Smooth muscle cell (in vitro differentiated cells): ENCODE measurements around the gene FAM227B. TPM values are rescaled to one million over a fixed set of nuclear protein-coding genes. Genes with fewer than 3 reads are reported as not detected.

Source experiments
- DNase-seq: peaks from one replicate; lab custom pipeline; 2025; ENCODE audit not compliant: unreplicated experiment; lab: John Stamatoyannopoulos, UW
- H2AFZ ChIP-seq: fragments of 200-600 bp; sonication (generic); 2 replicates; pipeline ENCODE4 v1.6.0; 2016; ENCODE audit warnings: antibody characterized with exemption, low read depth, mild to moderate bottlenecking
- H3F3A ChIP-seq: fragments of 200-600 bp; sonication (generic); 2 replicates; pipeline ENCODE4 v1.6.0; 2017; ENCODE audit warnings: antibody characterized with exemption, low read depth
- H3K27ac ChIP-seq: fragments of 200-600 bp; sonication (generic); 2 replicates; pipeline ENCODE4 v1.5.1; 2016; ENCODE audit warnings: low read depth, mild to moderate bottlenecking
- H3K27me3 ChIP-seq: fragments of 200-600 bp; sonication (generic); 2 replicates; pipeline ENCODE4 v1.6.1; 2016; ENCODE audit warnings: low read depth, mild to moderate bottlenecking
- H3K36me3 ChIP-seq: fragments of 200-600 bp; sonication (generic); 2 replicates; pipeline ENCODE4 v1.5.1; 2016; ENCODE audit warnings: low read depth
- H3K4me1 ChIP-seq: fragments of 200-600 bp; sonication (generic); 2 replicates; pipeline ENCODE4 v1.5.1; 2016; ENCODE audit warnings: low read depth
- H3K4me2 ChIP-seq: fragments of 200-600 bp; sonication (generic); 2 replicates; pipeline ENCODE4 v1.6.0; 2016; ENCODE audit warnings: mild to moderate bottlenecking
- H3K4me3 ChIP-seq: fragments of 200-600 bp; sonication (generic); 2 replicates; pipeline ENCODE4 v1.5.1; 2016; ENCODE audit warnings: mild to moderate bottlenecking
- H3K79me2 ChIP-seq: fragments of 200-600 bp; sonication (generic); 2 replicates; pipeline ENCODE4 v1.6.0; 2016; ENCODE audit warnings: low read depth, mild to moderate bottlenecking
- H3K9ac ChIP-seq: fragments of 200-600 bp; sonication (generic); 2 replicates; pipeline ENCODE4 v1.6.0; 2016; ENCODE audit warnings: low read depth
- H3K9me3 ChIP-seq: fragments of 200-600 bp; sonication (generic); replicated peaks from 2 replicates; pipeline ENCODE4 v1.5.1; 2016; ENCODE audit warnings: low read depth
- H4K20me1 ChIP-seq: fragments of 200-600 bp; sonication (generic); 2 replicates; pipeline ENCODE4 v1.6.0; 2016; ENCODE audit warnings: low read depth
- WGBS: methylation state at CpG from one replicate; pipeline ENCODE4 v1.1.7; 2016; ENCODE audit warnings: low lambda C conversion rate; 5-methylcytosine and 5-hydroxymethylcytosine counted together
- polyA plus RNA-seq: library from polyadenylated mRNA; unstranded; fragments of >200 nt; fragmentation: Nextera tagmentation; extraction: Ambion mirVana; gene quantifications from 2 replicates; pipeline ENCODE4 v1.2.1, GENCODE V29; 2016
- total RNA-seq: library from RNA; depleted of rRNA; stranded (reverse); fragments of >200 nt; gene quantifications from 2 replicates; pipeline ENCODE4 v1.2.3, GENCODE V29; 2014
- TF ChIP-seq, protein P1 (sequence below): fragments of 200-600 bp; sonication (generic); IDR thresholded peaks from 2 replicates; pipeline ENCODE4 v1.5.1; 2017; ENCODE audit warnings: borderline replicate concordance, mild to moderate bottlenecking, antibody characterized with exemption; ENCODE audit not compliant: insufficient read depth, poor library complexity, severe bottlenecking

The FAM227B gene
- total and polyA plus RNA-seq, 2 experiments from 2014 or later: 7.5 to 9.7 TPM

DNA sequence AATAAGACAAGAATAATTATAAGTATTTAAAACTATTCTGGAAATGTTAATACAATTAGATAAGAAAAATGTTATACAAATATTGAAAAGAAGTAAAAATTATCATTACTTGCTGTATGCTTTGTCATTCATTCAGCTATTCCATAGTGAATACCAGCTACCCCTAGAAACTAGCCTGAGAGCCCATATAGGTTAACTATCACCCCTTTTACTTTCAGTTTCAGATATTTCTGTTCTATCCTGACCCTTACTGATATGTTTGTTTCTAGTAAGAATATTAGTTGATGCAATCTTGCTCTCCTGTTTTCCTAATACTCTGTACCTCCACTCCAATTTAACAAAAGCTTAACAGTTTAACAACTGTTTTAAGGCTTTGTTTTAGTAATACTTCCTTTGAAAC lies 31.6 kb downstream of the FAM227B start:
- Histone ChIP-seq H3K4me1 (no peaks in the 10 kb centered on the region), H3K79me2 (no peaks in the 10 kb centered on the region), H3K9ac (no peak overlapping the region), H4K20me1 (no peaks in the 10 kb centered on the region), H3K27ac (no peak overlapping the region), H3F3A (no peaks in the 10 kb centered on the region), H3K4me3 (no peak overlapping the region), H3K36me3 (no peaks in the 10 kb centered on the region), H3K27me3 (no peaks in the 10 kb centered on the region), H3K4me2 (no peak overlapping the region), H3K9me3 (no peaks in the 10 kb centered on the region), H2AFZ (no peak overlapping the region)
- TF ChIP-seq, protein P1, sequence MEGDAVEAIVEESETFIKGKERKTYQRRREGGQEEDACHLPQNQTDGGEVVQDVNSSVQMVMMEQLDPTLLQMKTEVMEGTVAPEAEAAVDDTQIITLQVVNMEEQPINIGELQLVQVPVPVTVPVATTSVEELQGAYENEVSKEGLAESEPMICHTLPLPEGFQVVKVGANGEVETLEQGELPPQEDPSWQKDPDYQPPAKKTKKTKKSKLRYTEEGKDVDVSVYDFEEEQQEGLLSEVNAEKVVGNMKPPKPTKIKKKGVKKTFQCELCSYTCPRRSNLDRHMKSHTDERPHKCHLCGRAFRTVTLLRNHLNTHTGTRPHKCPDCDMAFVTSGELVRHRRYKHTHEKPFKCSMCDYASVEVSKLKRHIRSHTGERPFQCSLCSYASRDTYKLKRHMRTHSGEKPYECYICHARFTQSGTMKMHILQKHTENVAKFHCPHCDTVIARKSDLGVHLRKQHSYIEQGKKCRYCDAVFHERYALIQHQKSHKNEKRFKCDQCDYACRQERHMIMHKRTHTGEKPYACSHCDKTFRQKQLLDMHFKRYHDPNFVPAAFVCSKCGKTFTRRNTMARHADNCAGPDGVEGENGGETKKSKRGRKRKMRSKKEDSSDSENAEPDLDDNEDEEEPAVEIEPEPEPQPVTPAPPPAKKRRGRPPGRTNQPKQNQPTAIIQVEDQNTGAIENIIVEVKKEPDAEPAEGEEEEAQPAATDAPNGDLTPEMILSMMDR: no peak
- no peak for DNase-seq

DNA sequence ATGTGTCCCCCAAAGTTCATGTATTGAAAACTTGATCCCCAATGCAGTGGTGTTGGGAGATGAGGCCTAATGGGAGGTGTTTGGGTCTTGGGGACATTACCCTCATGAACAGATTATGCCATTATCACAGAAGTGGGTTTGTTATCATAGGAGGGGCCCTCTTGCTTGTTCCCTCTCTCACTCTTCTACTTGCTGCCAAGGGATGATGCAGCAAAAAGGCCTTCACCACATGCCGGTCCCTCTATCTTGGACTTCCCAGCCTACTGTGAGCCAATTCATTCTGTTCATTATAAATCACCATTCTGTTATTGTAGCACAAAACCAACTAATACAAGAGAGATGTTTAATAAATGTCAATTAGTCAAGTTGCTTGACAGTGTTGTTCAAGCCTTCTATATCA lies 47.2 kb downstream of the FAM227B start:
- no peaks in the 10 kb centered on the region for H4K20me1 ChIP-seq

DNA sequence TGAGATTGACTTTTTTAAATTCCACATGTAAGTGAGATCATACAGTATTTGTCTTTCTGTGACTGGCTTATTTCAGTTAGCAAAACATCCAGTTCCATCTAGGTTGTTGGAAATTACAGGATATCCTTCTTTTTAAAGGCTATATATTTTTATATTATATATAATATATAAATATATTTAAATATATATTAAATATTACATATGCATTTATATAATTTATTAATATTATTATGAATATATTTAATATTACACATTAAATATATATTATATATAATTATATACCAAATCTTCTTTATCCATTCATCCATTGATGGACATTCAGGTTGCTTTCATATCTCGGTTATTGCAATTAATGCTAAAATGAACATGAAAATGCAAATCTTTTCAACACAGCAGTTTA lies 49.9 kb downstream of the FAM227B start:
- H3K4me1 ChIP-seq: no peaks in the 10 kb centered on the region
- no peaks in the 10 kb centered on the region for H3K79me2 ChIP-seq
- no peaks in the 10 kb centered on the region for H3F3A ChIP-seq
- no peak overlapping the region for H3K4me3 ChIP-seq
- peaks cover 8% of the 10 kb centered on the region for H3K9me3 ChIP-seq
- H2AFZ ChIP-seq: no peak overlapping the region
- H3K4me2 ChIP-seq: no peak overlapping the region
- 96% methylated on average over 1 of the region's 1 CpG for WGBS
- TF ChIP-seq, protein P1: no peak
- no peaks in the 10 kb centered on the region for H3K27me3 ChIP-seq
- H4K20me1 ChIP-seq: no peaks in the 10 kb centered on the region
- DNase-seq: no peak
- no peaks in the 10 kb centered on the region for H3K36me3 ChIP-seq
- H3K27ac ChIP-seq: no peak overlapping the region
- no peak overlapping the region for H3K9ac ChIP-seq

More for the DNA sequence above, 47.2 kb downstream of the FAM227B start:
- WGBS: 93% methylated on average over 1 of the region's 1 CpG
- Histone ChIP-seq H3F3A (no peaks in the 10 kb centered on the region), H3K4me1 (no peaks in the 10 kb centered on the region), H3K27ac (no peak overlapping the region), H2AFZ (no peak overlapping the region), H3K4me2 (no peak overlapping the region), H3K79me2 (no peaks in the 10 kb centered on the region), H3K9ac (no peak overlapping the region), H3K36me3 (no peaks in the 10 kb centered on the region), H3K4me3 (no peak overlapping the region), H3K9me3 (peaks cover 8% of the 10 kb centered on the region), H3K27me3 (no peaks in the 10 kb centered on the region)
- TF ChIP-seq, protein P1: no peak
- no peak for DNase-seq

DNA sequence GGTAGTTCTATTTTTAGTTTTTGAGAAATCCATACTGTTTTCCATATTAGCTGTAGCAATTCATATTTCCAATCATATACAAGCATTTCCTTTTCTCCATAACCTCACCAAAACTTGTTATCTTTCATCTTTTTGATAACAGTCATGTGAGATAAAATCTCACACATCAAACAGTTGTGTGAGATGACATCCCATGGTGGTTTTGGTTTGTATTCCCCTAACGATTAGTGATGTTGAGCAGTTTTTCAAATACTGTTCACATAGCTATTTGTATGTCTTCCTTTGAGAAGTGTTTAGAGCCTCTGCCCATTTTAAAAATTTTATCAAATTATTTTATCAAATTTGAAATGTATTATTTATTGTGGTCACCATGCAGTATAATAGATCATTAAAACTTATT lies 50.4 kb downstream of the FAM227B start:
- Histone ChIP-seq H3K4me2 (no peak overlapping the region), H3K36me3 (no peaks in the 10 kb centered on the region), H3K27ac (no peak overlapping the region), H3K9ac (no peak overlapping the region), H3K4me1 (no peaks in the 10 kb centered on the region), H3F3A (no peaks in the 10 kb centered on the region), H2AFZ (no peak overlapping the region), H3K79me2 (no peaks in the 10 kb centered on the region), H3K9me3 (peaks cover 8% of the 10 kb centered on the region), H3K4me3 (no peak overlapping the region), H4K20me1 (no peaks in the 10 kb centered on the region), H3K27me3 (no peaks in the 10 kb centered on the region)
- 50% methylated on average over 1 of the region's 1 CpG for WGBS
- TF ChIP-seq, protein P1: no peak
- DNase-seq: no peak
